Stimulated activated CD8-positive, alpha-beta memory T cell treated with anti-CD3 and anti-CD28 coated beads, Interleukin-2, amount 100 ng/mL, for 48 hours (primary cell): ENCODE measurements around the gene SMIM45.
"Not testable (repeated sequence)": the region's sequence is repeated elsewhere in the genome, so short reads cannot be mapped to it uniquely, and the experiment has no call there.

ENCODE experiments used
- DNase-seq, 2 donors: peaks; one replicate each; pipeline ENCODE4 v3.0.0-alpha.2; 2020; ENCODE audit warnings: low read depth in 2 of 2

SMIM45 gene

DNA sequence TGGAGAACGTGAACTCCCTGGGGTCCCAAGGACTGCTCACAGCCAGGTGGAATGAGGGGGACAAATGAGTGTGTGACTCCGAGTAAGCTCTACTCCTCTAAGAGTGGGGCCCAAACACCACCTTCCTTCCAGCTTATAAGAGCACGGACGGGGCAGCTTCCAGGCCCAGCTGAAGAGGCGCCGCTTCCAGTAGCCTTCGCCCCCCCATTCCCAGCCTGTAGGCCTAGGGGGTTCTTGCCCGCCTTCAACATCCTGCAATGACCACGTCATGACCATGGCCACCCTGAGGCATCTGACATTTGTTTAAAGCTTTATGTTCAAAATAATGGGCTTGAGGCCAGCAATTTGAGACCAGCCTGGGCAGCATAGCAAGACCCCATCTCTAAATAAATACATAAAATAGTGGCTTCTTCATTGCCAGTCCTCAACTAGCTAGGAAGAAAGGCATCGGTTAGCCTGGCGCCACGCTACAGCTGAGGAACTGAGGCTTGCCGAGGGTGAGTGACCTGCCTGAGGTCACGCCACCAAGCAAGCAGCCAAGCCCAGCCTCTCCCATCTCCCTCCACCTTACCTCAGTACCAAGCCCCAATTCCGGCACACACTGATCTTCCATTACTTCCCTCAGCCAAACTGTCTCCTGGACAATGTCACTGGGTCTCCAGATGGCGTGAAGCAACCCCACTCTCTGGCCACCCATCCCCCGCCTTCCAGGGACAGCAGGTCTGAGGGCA is 17.5 kb upstream of the SMIM45 start:
- no peak for DNase-seq

DNA sequence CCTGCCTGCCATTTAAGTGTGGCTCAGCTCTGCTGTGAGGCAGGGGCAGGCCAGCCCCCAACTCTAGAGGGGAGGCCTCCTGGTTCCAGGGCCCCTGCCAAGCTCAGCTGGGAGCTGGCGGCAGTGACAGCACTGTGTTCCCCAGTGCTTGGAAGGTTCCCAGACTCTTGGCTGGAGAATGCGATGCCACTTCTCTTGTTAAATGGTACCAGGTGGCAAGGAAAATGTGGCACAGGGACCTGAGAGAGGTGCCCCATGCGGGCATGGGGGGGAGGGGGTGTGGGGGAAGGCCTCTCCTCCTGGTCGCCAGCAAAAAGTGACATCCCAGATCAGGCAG is 17.0 kb upstream of the SMIM45 start:
- no peak for DNase-seq

DNA sequence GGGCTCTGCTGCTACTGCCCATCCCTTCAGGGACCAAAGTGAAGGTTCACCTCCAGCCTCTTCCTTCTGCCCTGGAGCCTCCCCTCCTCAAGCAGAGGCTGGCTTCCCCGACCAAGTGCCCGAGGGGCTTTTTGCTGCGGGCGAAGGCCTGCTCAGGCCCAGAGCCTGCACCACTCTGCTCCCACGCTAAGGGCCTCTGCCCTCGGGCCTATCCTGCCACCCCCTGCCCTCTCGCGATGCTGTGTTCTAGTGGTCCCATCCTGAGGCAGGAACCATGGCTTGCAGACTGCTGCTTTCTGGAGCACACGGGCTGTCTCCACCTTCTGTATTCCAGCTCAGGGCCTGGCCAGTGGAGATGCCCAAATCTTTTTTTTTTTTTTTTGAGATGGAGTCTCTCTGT is 16.4 kb upstream of the SMIM45 start:
- no peak for DNase-seq

DNA sequence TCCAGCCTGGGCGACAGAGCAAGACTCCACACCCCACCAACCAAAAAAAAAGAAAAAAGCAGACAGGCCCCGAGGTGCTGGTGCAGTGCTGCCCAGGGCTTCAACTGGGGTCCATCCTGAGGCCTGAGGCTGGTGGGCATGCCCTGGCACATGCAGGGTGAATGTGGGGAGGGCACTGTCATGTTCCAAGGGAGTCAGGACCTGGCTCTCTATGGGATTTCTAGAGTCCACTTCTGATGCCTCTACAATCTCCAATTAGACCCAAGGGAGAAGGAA is 15.1 kb upstream of the SMIM45 start:
- no peak for DNase-seq

GRCh38 chr22:41939981-41940831 is 11.7 kb upstream of the SMIM45 start:
- peak; percentile 74 to 93 for DNase-seq

DNA sequence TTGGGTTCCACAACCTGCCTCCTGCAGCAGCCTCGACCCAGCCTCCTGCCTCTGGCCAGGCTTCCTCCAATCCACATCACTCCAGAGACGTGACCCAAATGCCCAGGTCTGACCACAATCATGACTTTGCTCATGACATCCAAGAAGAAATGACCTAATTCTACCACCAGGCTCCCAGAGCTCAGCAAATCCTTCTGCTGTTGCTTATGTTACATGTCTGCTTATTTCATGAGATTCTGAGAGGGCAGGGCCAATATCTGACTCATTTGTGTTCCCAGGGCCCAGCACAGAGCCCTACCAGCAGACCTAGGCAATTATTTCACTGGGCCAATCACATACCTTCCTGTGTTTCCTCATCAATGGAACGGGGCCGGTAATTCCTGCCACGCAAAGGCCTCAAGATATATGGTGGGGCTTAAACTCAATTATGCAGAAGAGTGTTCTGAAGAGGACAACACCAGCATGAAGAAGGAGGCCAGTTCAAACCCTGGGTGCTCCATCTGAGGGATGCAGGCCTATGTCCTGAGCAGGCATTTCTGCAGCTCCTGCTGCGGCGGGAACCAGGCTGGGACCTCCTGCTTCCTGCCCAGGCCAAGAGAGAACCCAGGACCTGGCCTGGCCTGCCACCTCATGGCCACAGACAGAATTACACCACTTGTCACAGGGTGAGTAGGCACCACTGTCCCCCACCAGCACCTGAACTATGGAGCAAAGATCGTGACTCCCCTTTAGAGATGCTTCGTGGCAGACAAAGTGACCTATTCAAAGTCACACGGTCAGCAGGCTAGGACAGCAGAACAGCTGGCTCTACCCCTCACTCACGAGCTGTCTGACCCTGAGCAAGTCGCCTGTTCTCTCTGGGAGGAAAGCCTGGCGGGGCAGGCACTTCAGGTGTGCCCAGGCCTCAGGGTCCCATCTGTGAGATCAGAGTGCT is 10.9 kb upstream of the SMIM45 start:
- DNase-seq = peak; percentile 53 to 67

- no peak for DNase-seq
Measured at GRCh38 chr22:41943661-41944209, 8.2 kb upstream of the SMIM45 start.

GRCh38 chr22:41946629-41947423 is 5.1 kb upstream of the SMIM45 start, which contains the start of gene CENPM:
Gene CENPM, minus strand, starts transcription at chr22:41947152. Its CDS starts 76 bp downstream, at chr22:41947076.
- DNase-seq = peak; percentile 91 to 94

- DNase-seq = no peak
Measured at GRCh38 chr22:41947424-41948080, 4.4 kb upstream of the SMIM45 start.

DNA sequence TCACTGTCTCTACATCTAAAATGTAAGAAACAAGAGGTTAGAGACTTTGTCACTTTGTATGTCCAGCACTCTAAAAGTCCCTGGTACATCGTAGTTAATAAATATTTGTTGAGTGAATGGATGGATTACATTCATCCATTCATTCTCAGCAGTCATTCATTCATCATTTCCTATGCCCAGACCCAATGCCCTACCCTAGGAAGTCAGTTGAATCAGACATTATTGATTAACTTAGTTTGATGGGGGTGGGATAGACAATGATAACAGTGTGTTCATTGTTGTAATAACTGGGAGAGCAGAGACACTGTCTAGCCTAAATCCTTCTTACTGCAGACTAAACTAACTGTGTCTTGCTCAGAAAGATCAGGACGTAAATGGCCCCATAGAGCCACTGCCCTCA is 3.8 kb upstream of the SMIM45 start:
- no peak for DNase-seq

- not testable (repeated sequence) for DNase-seq
Measured at GRCh38 chr22:41948928-41949296, 3.0 kb upstream of the SMIM45 start.

DNA sequence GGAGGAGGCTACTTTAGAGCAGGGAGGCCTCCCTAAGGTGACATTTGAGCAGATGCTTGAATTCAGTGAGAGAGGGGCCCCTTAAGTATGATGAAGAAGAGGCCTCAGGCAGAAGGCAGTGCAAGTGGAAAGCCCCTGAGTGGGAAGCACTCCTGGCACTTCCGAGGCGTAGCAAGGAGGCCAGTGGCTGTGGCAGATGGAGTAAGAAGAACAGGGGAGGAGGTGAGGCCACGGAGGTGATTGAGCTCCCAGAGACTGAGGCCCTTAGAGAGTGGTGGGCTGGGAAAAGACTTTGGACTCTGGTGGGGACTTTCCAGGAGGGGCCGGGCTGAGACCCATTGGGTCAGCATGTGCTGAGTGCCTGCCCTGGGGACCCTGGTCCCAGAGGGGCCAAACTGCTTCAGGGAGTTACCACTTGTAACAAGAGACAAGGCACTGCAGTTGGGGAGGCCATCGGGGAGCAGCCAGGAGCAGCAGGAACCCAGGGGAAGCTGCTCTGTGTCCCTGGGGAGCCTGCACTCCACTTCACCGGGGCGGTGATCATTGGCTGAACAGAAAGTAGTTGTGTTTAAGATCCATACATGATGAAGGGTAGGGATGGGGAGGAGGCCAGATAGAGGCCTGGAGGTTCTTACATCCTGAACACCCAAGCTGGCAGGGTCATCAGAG is 2.5 kb upstream of the SMIM45 start:
- no peak for DNase-seq

GRCh38 chr22:41952713-41953112 is 763 bp downstream of the SMIM45 start:
- DNase-seq = no peak

DNA sequence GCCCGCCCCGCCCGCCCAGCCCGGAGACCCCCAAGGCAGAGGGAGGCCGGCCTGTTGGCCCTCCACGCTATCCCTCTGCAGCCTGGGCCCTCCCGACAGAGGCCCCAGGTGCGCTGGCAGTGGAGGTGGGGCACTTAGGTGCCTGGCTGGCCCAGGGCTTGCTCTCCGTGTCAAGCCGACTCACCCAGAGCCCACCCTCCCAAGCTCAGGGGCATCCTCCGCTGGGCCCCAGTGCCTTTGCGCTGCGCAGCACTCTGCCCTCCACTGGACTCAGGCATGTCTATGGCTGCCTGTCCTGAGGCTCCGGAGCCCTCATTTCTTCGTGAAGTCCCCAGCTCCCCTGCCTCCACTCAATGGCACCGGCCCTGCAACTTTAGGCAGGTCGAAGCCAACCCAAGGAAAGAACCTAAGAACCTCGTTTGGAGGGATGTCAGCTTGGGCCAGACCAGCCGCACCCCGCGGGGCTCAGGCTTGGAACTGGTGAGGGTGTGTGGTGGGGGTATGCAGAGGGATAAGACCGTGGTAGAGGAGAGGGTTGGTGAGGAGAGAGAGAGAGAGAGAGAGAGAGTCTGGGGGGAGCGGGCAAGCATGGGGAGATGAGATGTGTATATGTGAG is 6.1 kb downstream of the SMIM45 start:
- DNase-seq = no peak

DNA sequence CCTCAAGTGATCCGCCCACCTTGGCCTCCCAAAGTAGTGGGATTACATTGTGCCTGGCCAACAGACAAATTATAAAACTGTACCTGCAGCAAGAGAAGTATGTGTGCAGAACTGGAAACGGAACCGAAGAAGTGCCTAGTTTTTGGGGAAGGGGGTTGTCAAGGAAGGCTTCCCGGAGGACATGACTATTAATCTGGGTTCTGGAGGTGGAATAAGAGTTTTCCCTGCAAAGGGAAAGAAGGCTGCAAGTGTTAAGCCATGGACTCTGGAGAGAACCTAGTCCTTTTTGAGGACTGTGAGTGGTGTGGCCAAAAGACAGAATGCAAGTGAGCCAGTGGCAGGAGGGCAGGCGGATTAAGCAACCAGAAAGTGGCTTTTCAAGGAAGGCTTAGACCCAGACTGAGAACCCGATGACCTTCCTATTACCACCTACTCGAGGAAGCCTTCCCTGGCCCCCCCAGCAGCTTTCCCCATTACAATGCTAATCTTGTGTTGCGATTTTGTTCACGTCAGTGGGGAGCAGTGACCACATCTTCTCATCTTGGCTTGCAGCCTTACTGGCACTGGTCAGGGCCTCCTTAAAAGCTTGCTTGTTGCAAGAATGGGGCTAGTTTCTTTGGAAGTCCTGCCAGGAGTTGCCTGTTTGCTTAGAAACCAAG is 11.6 kb downstream of the SMIM45 start:
- no peak for DNase-seq

DNA sequence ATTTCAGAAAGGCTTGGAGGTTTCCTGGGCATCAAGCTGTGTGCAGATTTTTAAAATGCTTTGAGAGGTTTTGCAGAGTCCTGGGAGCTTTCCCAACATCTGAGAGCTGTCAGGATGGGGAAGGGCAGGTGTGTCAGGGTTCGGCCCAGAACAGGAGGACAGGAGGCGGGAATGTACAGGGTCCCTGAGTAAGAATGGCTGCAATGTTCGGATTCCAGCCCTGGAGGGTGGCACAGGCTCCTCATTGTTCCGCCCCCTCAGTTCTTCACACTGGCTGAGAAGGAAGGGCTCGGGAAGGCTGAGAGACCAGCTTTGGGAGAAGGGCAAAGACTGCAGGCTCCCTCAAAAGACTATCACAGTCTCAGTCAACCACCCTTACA is 12.2 kb downstream of the SMIM45 start:
- DNase-seq = no peak

GRCh38 chr22:41966225-41966606 is 14.3 kb downstream of the SMIM45 start:
- DNase-seq = no peak

DNA sequence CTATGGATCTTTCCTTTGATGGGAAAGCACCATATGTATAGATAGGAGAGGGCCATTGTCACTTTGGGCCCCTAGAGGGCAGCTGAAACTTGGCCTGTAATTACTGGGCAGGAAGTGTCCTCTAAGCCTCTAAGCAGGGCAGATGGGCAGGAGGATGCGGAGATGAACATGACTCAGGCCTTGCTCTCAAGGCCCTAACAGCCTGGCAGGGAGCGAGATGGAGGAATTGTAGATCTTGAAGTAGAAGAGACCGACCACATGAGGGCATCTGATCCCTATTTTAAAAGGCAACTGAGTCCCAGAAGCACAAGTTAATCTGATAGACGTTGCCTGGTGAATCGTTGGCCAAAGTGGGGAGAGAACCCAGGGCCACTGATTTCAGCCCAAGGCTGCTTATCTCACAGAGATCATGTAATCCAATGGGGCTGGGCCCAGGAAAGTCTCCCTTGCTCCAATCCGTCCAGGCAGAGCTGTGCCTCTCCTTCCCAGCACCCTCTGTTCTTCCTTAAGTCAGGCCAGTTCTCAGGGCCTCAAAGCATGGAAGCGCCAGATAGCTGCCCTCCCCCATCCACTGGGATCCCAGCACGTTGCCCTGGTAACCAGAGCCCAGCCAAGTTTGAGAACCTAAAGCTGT is 14.8 kb downstream of the SMIM45 start:
- DNase-seq = no peak

- no peak for DNase-seq
Measured at GRCh38 chr22:41968601-41969000, 16.7 kb downstream of the SMIM45 start.
